Activated CD8-positive, alpha-beta T cell treated with anti-CD3 and anti-CD28 coated beads, Interleukin-2, amount 10 ng/mL, durations not matched to agents 7 days and 5 days (primary cell): ENCODE data around the gene RAI14. TPM values are rescaled to one million over a fixed set of nuclear protein-coding genes. Genes with fewer than 3 reads are reported as not detected.

ENCODE experiments used
- ATAC-seq: fragments of 150-1000 bp; cut with Tn5 transposase; one replicate; pipeline ENCODE4 v1.10.0; 2021; ENCODE audit warnings: moderate library complexity
- CTCF ChIA-PET: fragments of 350-600 bp; sonication (Branson Sonifier 250); formaldehyde crosslinking; loops from one replicate; lab custom pipeline; 2021; ENCODE audit warnings: antibody characterized with exemption; lab: Charles Lee
- POLR2A ChIA-PET: fragments of 350-600 bp; sonication (Branson Sonifier 250); formaldehyde crosslinking; loops from one replicate; lab custom pipeline; 2021; ENCODE audit warnings: antibody characterized with exemption; lab: Charles Lee
- DNase-seq: peaks from one replicate; pipeline ENCODE4 v3.0.0-alpha.2; 2020
- H3K27ac Mint-ChIP-seq: one replicate; pipeline ENCODE4 v1.8.0; 2021; ENCODE audit warnings: mild to moderate bottlenecking, mixed read lengths
- H3K27me3 Mint-ChIP-seq: one replicate; pipeline ENCODE4 v1.8.0; 2021; ENCODE audit warnings: low read depth, mixed read lengths
- H3K36me3 Mint-ChIP-seq: one replicate; pipeline ENCODE4 v1.8.0; 2021; ENCODE audit warnings: low read depth, mixed read lengths
- H3K4me1 Mint-ChIP-seq: one replicate; pipeline ENCODE4 v1.8.0; 2021; ENCODE audit warnings: low read depth, mixed read lengths
- H3K4me3 Mint-ChIP-seq: one replicate; pipeline ENCODE4 v1.8.0; 2021; ENCODE audit warnings: mild to moderate bottlenecking, mixed read lengths
- H3K9me3 Mint-ChIP-seq: one replicate; pipeline ENCODE4 v1.8.0; 2022; ENCODE audit warnings: mixed read lengths; ENCODE audit not compliant: insufficient read depth
- total RNA-seq, 2 experiments: library from RNA; stranded (reverse); gene quantifications; one replicate each; pipeline ENCODE4 v1.2.3, GENCODE V29; 2021

The RAI14 gene
- total RNA-seq, 2 experiments from 2014 or later, result not detected

DNA sequence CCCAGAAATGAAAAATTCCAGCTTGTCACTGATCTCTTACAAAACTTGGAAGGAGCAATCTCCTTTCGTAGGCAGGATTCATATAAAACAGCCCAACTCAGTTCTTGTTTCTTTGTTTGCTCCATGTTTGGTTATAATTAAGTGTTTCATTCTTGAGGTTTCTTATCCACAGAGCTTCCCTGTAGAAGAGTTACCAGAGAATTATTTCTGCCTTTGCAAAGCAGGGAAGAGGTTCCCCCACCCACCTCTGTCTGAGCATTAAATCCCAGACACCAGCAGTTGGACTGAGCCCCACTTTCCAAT, 34.1 kb upstream of the RAI14 start:
- CTCF ChIA-PET, result no interaction called here
- no peaks in the 10 kb centered on the region for H3K4me1 Mint-ChIP-seq
- no peak overlapping the region for H3K27ac Mint-ChIP-seq
- DNase-seq (no peak), ATAC-seq (no peak)
- POLR2A ChIA-PET, result no interaction called here
- no peak overlapping the region for H3K4me3 Mint-ChIP-seq
- H3K9me3 Mint-ChIP-seq, result no peaks in the 10 kb centered on the region
- H3K36me3 Mint-ChIP-seq, result no peaks in the 10 kb centered on the region
- no peaks in the 10 kb centered on the region for H3K27me3 Mint-ChIP-seq

DNA sequence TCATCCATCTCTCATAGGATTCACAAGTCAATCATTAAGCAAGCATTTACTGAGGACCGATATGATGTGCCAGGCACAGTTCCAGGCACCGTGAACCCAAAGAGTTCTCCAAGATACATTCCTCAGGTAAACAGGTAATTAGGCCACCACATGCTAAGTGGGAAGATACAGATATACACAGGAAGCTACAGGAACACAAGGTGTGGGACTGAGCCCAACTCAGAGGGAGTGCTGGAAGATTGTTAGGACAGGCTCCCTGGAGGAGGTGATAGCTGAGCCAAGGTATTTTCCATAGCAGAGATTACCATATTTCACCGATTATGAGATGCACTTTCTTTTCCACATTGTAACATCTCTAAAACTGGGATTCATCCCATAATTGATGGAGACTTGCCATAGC, 31.4 kb upstream of the RAI14 start:
- no peak for ATAC-seq
- no peak overlapping the region for H3K27ac Mint-ChIP-seq
- CTCF ChIA-PET, result interaction anchor here (1.2 kb wide), 1 partner anchor 96 kb away, joined by 3 read pairs; no protein-coding TSS in a partner anchor

DNA sequence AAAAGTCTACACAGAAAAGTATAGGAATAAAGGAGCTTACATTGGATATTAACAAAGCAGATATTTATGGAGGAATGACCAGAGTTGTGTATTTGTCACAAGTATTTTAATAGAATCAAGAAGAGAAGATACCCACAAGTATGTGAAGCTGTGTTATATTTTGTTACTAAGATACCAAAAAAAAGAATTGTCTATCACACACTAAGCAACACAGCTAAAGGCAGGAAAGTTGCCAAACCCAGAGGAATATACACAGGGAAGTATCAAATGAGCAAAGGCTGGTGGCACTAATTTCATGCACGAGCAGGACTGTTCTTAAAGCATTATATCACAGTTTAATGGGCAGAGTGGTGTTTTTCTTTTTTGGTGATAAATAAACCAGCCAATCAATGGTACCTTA, 30.9 kb upstream of the RAI14 start:
- Mint-ChIP-seq H3K27ac (no peak overlapping the region), H3K27me3 (no peaks in the 10 kb centered on the region), H3K36me3 (no peaks in the 10 kb centered on the region), H3K4me3 (no peak overlapping the region), H3K9me3 (no peaks in the 10 kb centered on the region), H3K4me1 (no peaks in the 10 kb centered on the region)
- POLR2A ChIA-PET, result interaction anchor here (0.7 kb wide), 1 partner anchor 1383 kb away, joined by 3 read pairs; no protein-coding TSS in a partner anchor
- CTCF ChIA-PET, result interaction anchor here (1.2 kb wide), 1 partner anchor 97 kb away, joined by 3 read pairs; no protein-coding TSS in a partner anchor
- ATAC-seq (no peak), DNase-seq (no peak)

More for the DNA sequence above, 31.4 kb upstream of the RAI14 start:
- DNase-seq, result no peak
- POLR2A ChIA-PET, result interaction anchor here (0.7 kb wide), 1 partner anchor 1384 kb away, joined by 3 read pairs; no protein-coding TSS in a partner anchor
- Mint-ChIP-seq H3K9me3 (no peaks in the 10 kb centered on the region), H3K36me3 (no peaks in the 10 kb centered on the region), H3K27me3 (no peaks in the 10 kb centered on the region), H3K4me1 (no peaks in the 10 kb centered on the region), H3K4me3 (no peak overlapping the region)

DNA sequence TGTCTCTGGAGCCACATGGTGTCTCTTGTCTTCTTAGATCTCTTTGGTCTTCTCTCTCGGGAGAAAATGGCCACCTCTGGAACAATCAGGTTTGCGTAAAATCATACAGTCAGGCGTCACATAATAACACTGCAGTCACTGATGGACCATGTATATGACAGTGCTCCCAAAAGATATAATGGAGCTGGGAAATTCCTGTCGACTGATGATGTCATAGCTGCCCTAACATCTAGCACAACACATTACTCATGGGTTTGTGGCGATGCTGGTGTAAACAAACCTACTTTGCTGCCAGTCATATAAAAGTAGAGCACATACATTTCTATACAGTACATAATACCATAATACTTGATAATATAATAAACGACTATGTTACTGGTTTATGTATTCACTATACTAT, 30.1 kb upstream of the RAI14 start:
- Mint-ChIP-seq H3K9me3 (no peaks in the 10 kb centered on the region), H3K4me3 (no peak overlapping the region), H3K4me1 (no peaks in the 10 kb centered on the region), H3K27ac (no peak overlapping the region), H3K36me3 (no peaks in the 10 kb centered on the region), H3K27me3 (no peaks in the 10 kb centered on the region)
- CTCF ChIA-PET, result interaction anchor here (1.2 kb wide), 1 partner anchor 97 kb away, joined by 3 read pairs; no protein-coding TSS in a partner anchor
- POLR2A ChIA-PET, result interaction anchor here (0.6 kb wide), 1 partner anchor 419 kb away, joined by 3 read pairs; no protein-coding TSS in a partner anchor
- DNase-seq (no peak), ATAC-seq (no peak)

DNA sequence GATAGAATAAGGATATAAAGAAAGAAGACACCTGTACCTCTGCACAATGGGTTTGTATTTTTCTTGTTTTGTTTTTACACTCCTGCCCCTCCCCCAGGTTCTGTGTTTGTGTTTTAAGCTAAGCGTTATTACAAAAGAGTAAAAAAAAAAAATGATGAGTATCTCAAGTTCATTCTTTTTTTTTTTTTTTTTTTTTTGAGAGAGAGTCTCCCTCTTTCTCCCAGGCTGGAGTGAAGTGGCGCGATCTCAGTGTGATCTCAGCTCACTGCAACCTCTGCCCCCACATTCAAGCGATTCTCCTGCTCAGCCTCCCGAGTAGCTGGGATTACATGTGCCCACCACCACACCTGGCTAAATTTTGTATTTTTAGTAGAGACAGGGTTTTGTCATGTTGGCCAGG, 29.4 kb upstream of the RAI14 start:
- DNase-seq (no peak), ATAC-seq (no peak)
- ChIA-PET POLR2A (interaction anchor here (0.6 kb wide), 1 partner anchor 419 kb away, joined by 3 read pairs; no protein-coding TSS in a partner anchor), CTCF (no interaction called here)
- no peak overlapping the region for H3K27ac Mint-ChIP-seq
- no peaks in the 10 kb centered on the region for H3K9me3 Mint-ChIP-seq
- no peaks in the 10 kb centered on the region for H3K4me1 Mint-ChIP-seq
- H3K27me3 Mint-ChIP-seq, result no peaks in the 10 kb centered on the region
- no peaks in the 10 kb centered on the region for H3K36me3 Mint-ChIP-seq
- no peak overlapping the region for H3K4me3 Mint-ChIP-seq

DNA sequence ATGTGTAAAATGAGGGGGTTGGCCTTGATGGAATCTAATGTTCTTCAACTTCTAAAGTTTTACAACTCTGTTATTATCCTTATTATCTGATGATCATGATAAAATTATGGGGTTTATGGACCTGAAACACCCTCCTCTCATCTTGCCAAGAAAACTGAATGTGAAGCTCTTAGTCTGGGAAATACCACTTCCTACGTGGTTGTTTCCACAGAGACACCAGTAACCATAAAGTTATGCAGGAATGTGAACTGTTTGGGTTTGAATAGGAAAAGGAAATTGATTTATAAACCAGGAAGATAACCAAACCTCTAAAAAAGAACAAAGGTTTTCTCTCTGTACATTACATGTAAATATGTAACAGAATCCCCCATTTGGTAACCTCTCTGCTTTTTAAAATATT, 28.3 kb upstream of the RAI14 start:
- CTCF ChIA-PET, result no interaction called here
- Mint-ChIP-seq H3K4me1 (no peaks in the 10 kb centered on the region), H3K27me3 (no peaks in the 10 kb centered on the region)

DNA sequence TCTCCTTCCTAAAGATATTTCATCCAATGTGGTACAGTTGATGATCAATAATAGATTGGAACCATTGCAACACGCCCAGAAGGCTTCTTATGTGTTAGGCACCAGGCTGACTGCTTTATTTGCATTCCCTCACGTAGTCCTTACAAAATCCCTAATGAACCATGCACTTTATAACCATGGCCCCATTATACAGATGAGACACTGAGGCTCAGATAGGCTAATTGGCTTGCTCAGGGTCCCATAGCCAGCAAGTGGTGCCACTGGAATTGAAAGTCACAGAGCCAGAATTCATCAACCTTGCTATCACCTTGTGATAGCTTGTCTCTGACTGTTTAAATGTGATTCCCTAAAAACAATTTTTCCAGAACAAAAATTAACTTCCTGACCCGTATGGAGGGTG, 27.8 kb upstream of the RAI14 start:
- ATAC-seq (no peak), DNase-seq (no peak)
- ChIA-PET POLR2A (no interaction called here), CTCF (no interaction called here)
- Mint-ChIP-seq H3K4me3 (no peak overlapping the region), H3K27me3 (no peaks in the 10 kb centered on the region), H3K9me3 (no peaks in the 10 kb centered on the region), H3K4me1 (no peaks in the 10 kb centered on the region), H3K27ac (no peak overlapping the region), H3K36me3 (no peaks in the 10 kb centered on the region)

More for the DNA sequence above, 28.3 kb upstream of the RAI14 start:
- Mint-ChIP-seq H3K36me3 (no peaks in the 10 kb centered on the region), H3K27ac (no peak overlapping the region), H3K4me3 (no peak overlapping the region), H3K9me3 (no peaks in the 10 kb centered on the region)
- no peak for DNase-seq
- ATAC-seq, result no peak
- POLR2A ChIA-PET, result no interaction called here

DNA sequence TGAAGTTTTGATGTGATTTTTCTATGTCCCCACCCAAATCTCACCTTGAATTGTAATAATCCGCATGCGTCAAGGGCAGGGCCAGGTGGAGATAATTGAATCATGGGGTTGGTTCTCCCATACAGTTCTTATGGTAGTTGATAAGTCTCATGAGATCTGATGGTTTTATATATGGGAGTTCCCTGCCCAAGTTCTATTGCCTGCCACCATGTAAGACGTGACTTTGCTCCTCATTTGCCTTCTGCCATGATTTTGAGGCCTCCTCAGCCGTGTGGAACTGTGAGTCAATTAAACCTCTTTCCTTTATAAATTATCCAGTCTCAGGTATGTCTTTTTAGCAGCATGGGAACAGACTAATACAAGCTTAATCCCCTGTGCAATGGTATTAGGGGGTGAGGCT, 25.5 kb upstream of the RAI14 start:
- H3K27ac Mint-ChIP-seq, result no peak overlapping the region
- H3K9me3 Mint-ChIP-seq, result no peaks in the 10 kb centered on the region
- POLR2A ChIA-PET, result no interaction called here
- H3K36me3 Mint-ChIP-seq, result no peaks in the 10 kb centered on the region
- no peaks in the 10 kb centered on the region for H3K27me3 Mint-ChIP-seq
- no peaks in the 10 kb centered on the region for H3K4me1 Mint-ChIP-seq
- no peak overlapping the region for H3K4me3 Mint-ChIP-seq
- CTCF ChIA-PET, result no interaction called here
- no peak for DNase-seq
- no peak for ATAC-seq

DNA sequence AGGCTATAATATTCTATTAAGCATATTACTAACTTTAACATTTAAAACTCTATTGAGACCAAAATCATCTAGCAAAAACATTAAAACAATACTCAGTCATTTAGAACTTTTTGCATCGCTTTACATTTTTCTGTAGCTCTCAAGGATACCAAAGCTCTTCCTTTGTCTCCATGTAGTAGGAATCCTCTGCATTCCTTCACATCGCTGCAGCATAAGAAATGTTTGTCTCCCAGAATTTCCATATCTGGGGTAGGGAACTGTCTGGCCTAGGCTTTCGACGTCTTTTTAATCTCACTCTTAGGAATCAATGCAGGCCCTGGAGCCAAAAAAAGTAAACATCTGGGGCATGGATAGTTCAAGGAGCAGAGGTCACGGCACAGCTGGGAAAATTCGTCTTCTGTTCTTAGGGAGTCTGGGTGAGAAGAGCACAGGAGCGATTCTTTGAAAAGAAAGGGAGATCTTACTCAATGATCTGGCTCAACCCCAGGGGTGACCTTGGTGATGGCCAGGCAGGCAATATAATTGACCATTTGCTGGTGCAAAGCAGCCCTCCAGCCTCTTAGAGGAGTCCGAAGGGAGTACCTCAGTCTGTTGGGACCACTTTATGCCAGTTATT, 23.2 kb upstream of the RAI14 start:
- no peak overlapping the region for H3K27ac Mint-ChIP-seq
- CTCF ChIA-PET, result no interaction called here
- DNase-seq (no peak), ATAC-seq (no peak)
- no peaks in the 10 kb centered on the region for H3K9me3 Mint-ChIP-seq
- no peaks in the 10 kb centered on the region for H3K36me3 Mint-ChIP-seq
- H3K4me1 Mint-ChIP-seq, result no peaks in the 10 kb centered on the region
- POLR2A ChIA-PET, result no interaction called here
- H3K27me3 Mint-ChIP-seq, result no peaks in the 10 kb centered on the region
- H3K4me3 Mint-ChIP-seq, result no peak overlapping the region

DNA sequence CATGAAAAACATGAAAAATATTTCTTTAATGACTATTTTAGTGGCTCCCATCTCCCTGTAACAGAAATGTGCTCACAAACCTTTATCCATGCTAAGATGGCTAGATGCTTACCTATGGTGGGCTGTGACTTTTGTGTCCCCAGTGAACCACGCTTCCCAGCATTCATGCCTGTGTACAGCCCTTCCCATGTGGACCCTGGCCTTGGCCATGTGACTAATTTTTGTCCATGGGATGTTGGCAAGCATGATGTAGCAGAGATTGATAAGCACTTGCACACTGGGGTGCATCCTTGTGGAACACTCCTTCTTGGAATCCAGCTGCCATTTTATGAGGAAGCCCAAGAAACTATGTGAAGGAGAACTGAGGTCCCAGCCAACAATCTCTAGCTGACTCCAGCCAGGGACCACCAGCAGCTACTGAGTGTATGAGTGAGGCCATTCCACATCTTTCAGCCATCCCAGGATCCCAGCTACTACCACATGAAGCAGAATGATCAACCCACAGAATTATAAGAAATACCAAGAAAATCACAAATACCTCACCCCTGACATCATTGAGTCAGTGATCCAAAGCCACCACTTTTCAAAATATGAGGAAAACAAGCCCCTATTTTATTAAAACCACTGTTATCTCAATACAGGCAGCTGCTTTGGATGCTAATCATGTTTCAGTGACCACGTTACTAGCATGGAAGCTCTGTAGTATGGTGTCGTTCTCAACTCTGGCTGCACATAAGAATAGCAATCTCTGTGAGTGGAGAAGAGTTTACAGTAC, 16.1 kb upstream of the RAI14 start:
- CTCF ChIA-PET, result no interaction called here
- no peaks in the 10 kb centered on the region for H3K4me1 Mint-ChIP-seq
- POLR2A ChIA-PET, result no interaction called here

DNA sequence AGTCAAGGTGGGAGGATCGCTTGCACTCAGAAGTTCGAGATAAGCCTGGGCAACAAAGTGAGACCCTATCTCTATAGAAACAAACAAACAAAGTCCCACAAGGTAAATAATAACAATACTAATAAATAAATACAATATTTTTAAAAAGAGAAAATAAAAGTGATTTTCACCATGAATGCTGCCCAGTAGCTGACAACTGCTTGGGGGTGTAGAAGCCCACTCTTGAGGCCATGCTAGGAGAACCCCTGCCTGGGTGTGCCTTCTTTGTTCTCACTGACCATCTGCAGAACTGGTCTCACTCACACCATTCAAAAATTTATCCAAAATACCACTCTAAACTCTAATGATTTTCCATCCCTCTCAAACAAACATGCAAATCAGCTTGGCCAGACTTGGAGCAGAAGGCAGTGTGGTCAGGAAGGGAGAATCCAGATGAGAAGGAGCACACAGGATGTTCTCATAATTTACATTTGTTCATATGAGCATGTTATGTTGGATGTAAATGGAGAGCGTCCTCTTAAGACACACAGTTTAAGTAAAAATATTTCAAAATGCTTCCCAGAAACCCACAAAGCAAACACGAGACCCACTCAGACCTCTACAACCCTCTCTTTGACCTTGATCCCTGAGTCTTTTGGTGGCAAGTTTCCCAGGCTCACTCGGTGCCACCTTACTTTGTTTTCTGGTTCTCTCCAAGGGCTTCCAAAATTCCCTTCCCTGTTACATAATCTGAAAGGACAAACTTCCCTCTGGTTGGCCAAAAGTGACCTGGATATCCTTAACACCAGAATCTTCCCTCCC, 7.9 kb upstream of the RAI14 start:
- H3K9me3 Mint-ChIP-seq, result no peaks in the 10 kb centered on the region
- H3K4me3 Mint-ChIP-seq, result no peak overlapping the region
- CTCF ChIA-PET, result no interaction called here
- no peaks in the 10 kb centered on the region for H3K36me3 Mint-ChIP-seq
- DNase-seq, result no peak
- no peak for ATAC-seq
- H3K4me1 Mint-ChIP-seq, result no peaks in the 10 kb centered on the region
- peaks cover 18% of the 10 kb centered on the region for H3K27me3 Mint-ChIP-seq
- no peak overlapping the region for H3K27ac Mint-ChIP-seq
- POLR2A ChIA-PET, result no interaction called here

More for the DNA sequence above, 16.1 kb upstream of the RAI14 start:
- Mint-ChIP-seq H3K27me3 (peaks cover 7% of the 10 kb centered on the region), H3K36me3 (no peaks in the 10 kb centered on the region), H3K4me3 (no peak overlapping the region), H3K9me3 (no peaks in the 10 kb centered on the region), H3K27ac (no peak overlapping the region)
- no peak for DNase-seq
- no peak for ATAC-seq

DNA sequence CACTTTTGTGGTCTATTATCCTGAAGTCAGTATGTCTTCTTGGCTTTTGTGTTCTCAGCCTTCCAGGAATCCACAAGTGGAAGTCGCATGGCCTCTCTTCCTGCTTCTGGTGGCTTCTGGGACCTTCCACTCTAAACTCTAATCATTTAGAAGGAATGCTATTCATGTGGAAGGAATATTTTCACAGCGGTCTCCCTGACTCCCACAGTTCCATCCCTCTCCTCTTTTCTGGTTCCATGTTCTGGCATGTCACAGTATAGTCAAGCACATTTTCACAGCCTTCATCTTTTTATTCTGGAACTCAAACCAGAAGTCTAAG, 7.3 kb upstream of the RAI14 start:
- POLR2A ChIA-PET, result no interaction called here
- ATAC-seq, result no peak
- Mint-ChIP-seq H3K27me3 (peaks cover 20% of the 10 kb centered on the region), H3K4me1 (no peaks in the 10 kb centered on the region), H3K9me3 (no peaks in the 10 kb centered on the region), H3K4me3 (no peak overlapping the region), H3K36me3 (no peaks in the 10 kb centered on the region), H3K27ac (no peak overlapping the region)
- DNase-seq, result no peak
- CTCF ChIA-PET, result no interaction called here
